GM23338 (cell line): ENCODE data around the gene TENM4. TPM values are rescaled to one million over a fixed set of nuclear protein-coding genes. Genes with fewer than 3 reads are reported as not detected.

ENCODE experiments used
- ATAC-seq: fragments of 200-7000 bp; cut with Tn5 transposase; 3 replicates; pipeline ENCODE4 v1.9.1; 2020
- DNase-seq: peaks from one replicate; pipeline ENCODE4 v3.0.0-alpha.2; 2015; ENCODE audit warnings: low spot score
- H2AFZ ChIP-seq: fragments of 200-600 bp; sonication (generic); 2 replicates; pipeline ENCODE4 v1.8.0; 2016; ENCODE audit warnings: antibody characterized with exemption, mild to moderate bottlenecking, moderate library complexity
- H3F3A ChIP-seq: fragments of 200-600 bp; sonication (generic); replicated peaks from 2 replicates; pipeline ENCODE4 v1.8.0; 2017; ENCODE audit warnings: antibody characterized with exemption, mixed run types, low read depth
- H3K27ac ChIP-seq: fragments of 200-600 bp; sonication (generic); 2 replicates; pipeline ENCODE4 v1.6.1; 2016; ENCODE audit warnings: low read depth
- H3K27me3 ChIP-seq: fragments of 200-600 bp; sonication (generic); 2 replicates; pipeline ENCODE4 v1.8.0; 2016; ENCODE audit warnings: mild to moderate bottlenecking, mixed run types, moderate library complexity; ENCODE audit not compliant: insufficient read depth
- H3K36me3 ChIP-seq: fragments of 200-600 bp; sonication (generic); 2 replicates; pipeline ENCODE4 v1.8.0; 2016; ENCODE audit warnings: mild to moderate bottlenecking; ENCODE audit not compliant: insufficient read depth
- H3K4me1 ChIP-seq: fragments of 200-600 bp; sonication (generic); 2 replicates; pipeline ENCODE4 v1.8.0; 2016; ENCODE audit warnings: mild to moderate bottlenecking, moderate library complexity; ENCODE audit not compliant: insufficient read depth
- H3K4me2 ChIP-seq: fragments of 200-600 bp; sonication (generic); 2 replicates; pipeline ENCODE4 v1.7.1; 2017; ENCODE audit warnings: mixed run types
- H3K4me3 ChIP-seq: fragments of 200-600 bp; sonication (generic); 2 replicates; pipeline ENCODE4 v1.6.1; 2016; ENCODE audit warnings: mixed run types
- H3K79me2 ChIP-seq: fragments of 200-600 bp; sonication (generic); replicated peaks from 2 replicates; pipeline ENCODE4 v1.8.0; 2017; ENCODE audit warnings: mild to moderate bottlenecking; ENCODE audit not compliant: insufficient read depth
- H3K9me2 ChIP-seq: fragments of 200-600 bp; sonication (generic); 2 replicates; pipeline ENCODE4 v1.8.0; 2017; ENCODE audit not compliant: insufficient read depth
- H4K20me1 ChIP-seq: fragments of 200-600 bp; sonication (generic); replicated peaks from 2 replicates; pipeline ENCODE4 v1.8.0; 2017; ENCODE audit warnings: mild to moderate bottlenecking; ENCODE audit not compliant: insufficient read depth
- H3K27ac Mint-ChIP-seq: 2 replicates; pipeline ENCODE4 v1.8.0; 2020; ENCODE audit warnings: inconsistent platforms, mild to moderate bottlenecking, moderate library complexity, mixed read lengths
- H3K27me3 Mint-ChIP-seq: 3 replicates; pipeline ENCODE4 v1.8.0; 2022; ENCODE audit warnings: low read depth, mild to moderate bottlenecking, moderate library complexity, mixed read lengths, inconsistent platforms; ENCODE audit not compliant: insufficient read depth, poor library complexity
- H3K36me3 Mint-ChIP-seq: 3 replicates; pipeline ENCODE4 v1.8.0; 2021; ENCODE audit warnings: low read depth, mild to moderate bottlenecking, inconsistent platforms, moderate library complexity, mixed read lengths
- H3K4me1 Mint-ChIP-seq: 3 replicates; pipeline ENCODE4 v1.8.0; 2020; ENCODE audit warnings: mild to moderate bottlenecking, inconsistent platforms, mixed read lengths
- H3K4me3 Mint-ChIP-seq: 3 replicates; pipeline ENCODE4 v1.8.0; 2021; ENCODE audit warnings: moderate library complexity, mild to moderate bottlenecking, inconsistent platforms, mixed read lengths
- H3K9me3 Mint-ChIP-seq: 3 replicates; pipeline ENCODE4 v1.8.0; 2020; ENCODE audit warnings: moderate library complexity, mild to moderate bottlenecking, inconsistent platforms, mixed read lengths
- CREB1 ChIP-seq: fragments of 250-450 bp; sonication (Bioruptor Pico); IDR thresholded peaks from 2 replicates; pipeline ENCODE4 v1.5.0; 2020; ENCODE audit warnings: low read depth, mild to moderate bottlenecking, moderate library complexity
- EZH2 ChIP-seq: fragments of 200-600 bp; sonication (generic); IDR thresholded peaks from one replicate; pipeline ENCODE4 v1.8.0; 2017; ENCODE audit warnings: antibody characterized with exemption, mild to moderate bottlenecking, low read depth; ENCODE audit not compliant: unreplicated experiment
- EZH2phosphoT487 ChIP-seq: fragments of 200-600 bp; sonication (generic); IDR thresholded peaks from one replicate; pipeline ENCODE4 v1.8.1; 2018; ENCODE audit warnings: antibody characterized with exemption; ENCODE audit not compliant: unreplicated experiment
- JUNB ChIP-seq: IDR thresholded peaks from one replicate; pipeline ENCODE4 v1.6.1; 2016; ENCODE audit warnings: antibody characterized with exemption; ENCODE audit not compliant: unreplicated experiment
- NANOG ChIP-seq: IDR thresholded peaks from 2 replicates; pipeline ENCODE4 v1.6.1; 2016; ENCODE audit warnings: antibody characterized with exemption, borderline replicate concordance
- POLR2AphosphoS5 ChIP-seq: IDR thresholded peaks from 2 replicates; pipeline ENCODE4 v1.6.1; 2016; ENCODE audit warnings: antibody characterized with exemption, low read depth
- REST ChIP-seq: IDR thresholded peaks from one replicate; pipeline ENCODE4 v1.6.1; 2018; ENCODE audit warnings: antibody characterized with exemption; ENCODE audit not compliant: unreplicated experiment
- STAT1 ChIP-seq: IDR thresholded peaks from one replicate; pipeline ENCODE4 v1.6.1; 2016; ENCODE audit warnings: antibody characterized with exemption; ENCODE audit not compliant: unreplicated experiment
- ZNF114 ChIP-seq: fragments of 250-450 bp; sonication (Bioruptor Pico); IDR thresholded peaks from 2 replicates; pipeline ENCODE4 v1.5.0; 2020; ENCODE audit warnings: mild to moderate bottlenecking, moderate library complexity
- ZNF331 ChIP-seq: fragments of 250-450 bp; sonication (Bioruptor Pico); IDR thresholded peaks from 2 replicates; pipeline ENCODE4 v1.5.0; 2020; ENCODE audit warnings: low read depth, mild to moderate bottlenecking, moderate library complexity
- polyA plus RNA-seq: library from polyadenylated mRNA; unstranded; fragments of >200 nt; fragmentation: Nextera tagmentation; extraction: Ambion mirVana; gene quantifications from 2 replicates; pipeline ENCODE4 v1.2.1, GENCODE V29; 2016
- total RNA-seq: library from RNA; depleted of rRNA; stranded (reverse); fragments of >200 nt; shearing (Covaris generic); gene quantifications from 2 replicates; pipeline ENCODE4 v1.2.3, GENCODE V29; 2014
- TF ChIP-seq, protein P1 (sequence below): fragments of 250-450 bp; sonication (Bioruptor Pico); IDR thresholded peaks from 2 replicates; pipeline ENCODE4 v1.5.0; 2020; ENCODE audit warnings: mild to moderate bottlenecking, moderate library complexity
- TF ChIP-seq, protein P2 (sequence below), 2 experiments: fragments of 200-600 bp in 1 of 2; sonication (generic) in 1 of 2; conservative IDR thresholded peaks; 2 replicates each; pipeline versions ENCODE4 v1.5.1 to v1.6.1; 2016 to 2017; ENCODE audit warnings: antibody characterized with exemption in 2 of 2, low read depth in 2 of 2, mild to moderate bottlenecking in 2 of 2, moderate library complexity in 1 of 2
- TF ChIP-seq, protein P3 (sequence below): IDR thresholded peaks from 2 replicates; pipeline ENCODE4 v1.6.1; 2016; ENCODE audit warnings: antibody characterized with exemption

Gene TENM4
- total and polyA plus RNA-seq, 2 experiments from 2014 or later, result 7.3 TPM

DNA sequence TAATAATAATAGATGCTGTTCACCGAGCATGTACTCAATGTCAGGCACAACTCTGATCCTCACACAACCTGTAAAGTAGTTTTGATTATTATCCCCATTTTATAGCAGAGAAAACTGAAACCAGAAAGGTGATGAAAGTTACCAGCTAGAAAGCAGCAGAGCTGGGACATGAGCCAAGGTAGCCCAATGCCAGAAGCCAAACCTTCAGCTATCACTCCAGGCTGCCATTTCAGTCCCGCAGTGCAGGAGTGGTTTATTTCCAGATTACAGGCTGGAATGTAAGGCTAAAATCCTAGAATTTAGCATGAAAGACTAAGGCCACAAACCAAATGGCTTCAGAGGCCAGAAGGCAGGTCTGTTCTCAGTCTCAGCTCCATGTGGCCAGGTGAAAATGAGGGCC, 108.8 kb downstream of the TENM4 start:
- no peaks in the 10 kb centered on the region for H3K36me3 ChIP-seq
- no peak overlapping the region for H3K4me2 ChIP-seq
- Mint-ChIP-seq H3K36me3 (no peaks in the 10 kb centered on the region), H3K4me3 (no peak overlapping the region), H3K27ac (no peak overlapping the region), H3K27me3 (peaks cover 4% of the 10 kb centered on the region), H3K4me1 (peaks cover 35% of the 10 kb centered on the region), H3K9me3 (no peaks in the 10 kb centered on the region)
- peaks cover 18% of the 10 kb centered on the region for H3K4me1 ChIP-seq
- H2AFZ ChIP-seq, result no peak overlapping the region
- H3F3A ChIP-seq, result no peaks in the 10 kb centered on the region
- TF ChIP-seq ZNF114 (CRISPR knock-in tag) (no peak), JUNB (no peak), ZNF331 (CRISPR knock-in tag) (no peak), REST (no peak), STAT1 (no peak), NANOG (no peak), EZH2phosphoT487 (no peak), POLR2AphosphoS5 (no peak), EZH2 (no peak), CREB1 (CRISPR knock-in tag) (no peak)
- TF ChIP-seq, protein P1, sequence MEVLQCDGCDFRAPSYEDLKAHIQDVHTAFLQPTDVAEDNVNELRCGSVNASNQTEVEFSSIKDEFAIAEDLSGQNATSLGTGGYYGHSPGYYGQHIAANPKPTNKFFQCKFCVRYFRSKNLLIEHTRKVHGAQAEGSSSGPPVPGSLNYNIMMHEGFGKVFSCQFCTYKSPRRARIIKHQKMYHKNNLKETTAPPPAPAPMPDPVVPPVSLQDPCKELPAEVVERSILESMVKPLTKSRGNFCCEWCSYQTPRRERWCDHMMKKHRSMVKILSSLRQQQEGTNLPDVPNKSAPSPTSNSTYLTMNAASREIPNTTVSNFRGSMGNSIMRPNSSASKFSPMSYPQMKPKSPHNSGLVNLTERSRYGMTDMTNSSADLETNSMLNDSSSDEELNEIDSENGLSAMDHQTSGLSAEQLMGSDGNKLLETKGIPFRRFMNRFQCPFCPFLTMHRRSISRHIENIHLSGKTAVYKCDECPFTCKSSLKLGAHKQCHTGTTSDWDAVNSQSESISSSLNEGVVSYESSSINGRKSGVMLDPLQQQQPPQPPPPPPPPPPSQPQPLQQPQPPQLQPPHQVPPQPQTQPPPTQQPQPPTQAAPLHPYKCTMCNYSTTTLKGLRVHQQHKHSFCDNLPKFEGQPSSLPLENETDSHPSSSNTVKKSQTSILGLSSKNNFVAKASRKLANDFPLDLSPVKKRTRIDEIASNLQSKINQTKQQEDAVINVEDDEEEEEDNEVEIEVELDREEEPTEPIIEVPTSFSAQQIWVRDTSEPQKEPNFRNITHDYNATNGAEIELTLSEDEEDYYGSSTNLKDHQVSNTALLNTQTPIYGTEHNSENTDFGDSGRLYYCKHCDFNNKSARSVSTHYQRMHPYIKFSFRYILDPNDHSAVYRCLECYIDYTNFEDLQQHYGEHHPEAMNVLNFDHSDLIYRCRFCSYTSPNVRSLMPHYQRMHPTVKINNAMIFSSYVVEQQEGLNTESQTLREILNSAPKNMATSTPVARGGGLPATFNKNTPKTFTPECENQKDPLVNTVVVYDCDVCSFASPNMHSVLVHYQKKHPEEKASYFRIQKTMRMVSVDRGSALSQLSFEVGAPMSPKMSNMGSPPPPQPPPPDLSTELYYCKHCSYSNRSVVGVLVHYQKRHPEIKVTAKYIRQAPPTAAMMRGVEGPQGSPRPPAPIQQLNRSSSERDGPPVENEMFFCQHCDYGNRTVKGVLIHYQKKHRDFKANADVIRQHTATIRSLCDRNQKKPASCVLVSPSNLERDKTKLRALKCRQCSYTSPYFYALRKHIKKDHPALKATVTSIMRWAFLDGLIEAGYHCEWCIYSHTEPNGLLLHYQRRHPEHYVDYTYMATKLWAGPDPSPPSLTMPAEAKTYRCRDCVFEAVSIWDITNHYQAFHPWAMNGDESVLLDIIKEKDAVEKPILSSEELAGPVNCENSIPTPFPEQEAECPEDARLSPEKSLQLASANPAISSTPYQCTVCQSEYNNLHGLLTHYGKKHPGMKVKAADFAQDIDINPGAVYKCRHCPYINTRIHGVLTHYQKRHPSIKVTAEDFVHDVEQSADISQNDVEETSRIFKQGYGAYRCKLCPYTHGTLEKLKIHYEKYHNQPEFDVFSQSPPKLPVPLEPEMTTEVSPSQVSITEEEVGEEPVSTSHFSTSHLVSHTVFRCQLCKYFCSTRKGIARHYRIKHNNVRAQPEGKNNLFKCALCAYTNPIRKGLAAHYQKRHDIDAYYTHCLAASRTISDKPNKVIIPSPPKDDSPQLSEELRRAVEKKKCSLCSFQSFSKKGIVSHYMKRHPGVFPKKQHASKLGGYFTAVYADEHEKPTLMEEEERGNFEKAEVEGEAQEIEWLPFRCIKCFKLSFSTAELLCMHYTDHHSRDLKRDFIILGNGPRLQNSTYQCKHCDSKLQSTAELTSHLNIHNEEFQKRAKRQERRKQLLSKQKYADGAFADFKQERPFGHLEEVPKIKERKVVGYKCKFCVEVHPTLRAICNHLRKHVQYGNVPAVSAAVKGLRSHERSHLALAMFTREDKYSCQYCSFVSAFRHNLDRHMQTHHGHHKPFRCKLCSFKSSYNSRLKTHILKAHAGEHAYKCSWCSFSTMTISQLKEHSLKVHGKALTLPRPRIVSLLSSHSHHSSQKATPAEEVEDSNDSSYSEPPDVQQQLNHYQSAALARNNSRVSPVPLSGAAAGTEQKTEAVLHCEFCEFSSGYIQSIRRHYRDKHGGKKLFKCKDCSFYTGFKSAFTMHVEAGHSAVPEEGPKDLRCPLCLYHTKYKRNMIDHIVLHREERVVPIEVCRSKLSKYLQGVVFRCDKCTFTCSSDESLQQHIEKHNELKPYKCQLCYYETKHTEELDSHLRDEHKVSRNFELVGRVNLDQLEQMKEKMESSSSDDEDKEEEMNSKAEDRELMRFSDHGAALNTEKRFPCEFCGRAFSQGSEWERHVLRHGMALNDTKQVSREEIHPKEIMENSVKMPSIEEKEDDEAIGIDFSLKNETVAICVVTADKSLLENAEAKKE, result no peak
- TF ChIP-seq, protein P2, sequence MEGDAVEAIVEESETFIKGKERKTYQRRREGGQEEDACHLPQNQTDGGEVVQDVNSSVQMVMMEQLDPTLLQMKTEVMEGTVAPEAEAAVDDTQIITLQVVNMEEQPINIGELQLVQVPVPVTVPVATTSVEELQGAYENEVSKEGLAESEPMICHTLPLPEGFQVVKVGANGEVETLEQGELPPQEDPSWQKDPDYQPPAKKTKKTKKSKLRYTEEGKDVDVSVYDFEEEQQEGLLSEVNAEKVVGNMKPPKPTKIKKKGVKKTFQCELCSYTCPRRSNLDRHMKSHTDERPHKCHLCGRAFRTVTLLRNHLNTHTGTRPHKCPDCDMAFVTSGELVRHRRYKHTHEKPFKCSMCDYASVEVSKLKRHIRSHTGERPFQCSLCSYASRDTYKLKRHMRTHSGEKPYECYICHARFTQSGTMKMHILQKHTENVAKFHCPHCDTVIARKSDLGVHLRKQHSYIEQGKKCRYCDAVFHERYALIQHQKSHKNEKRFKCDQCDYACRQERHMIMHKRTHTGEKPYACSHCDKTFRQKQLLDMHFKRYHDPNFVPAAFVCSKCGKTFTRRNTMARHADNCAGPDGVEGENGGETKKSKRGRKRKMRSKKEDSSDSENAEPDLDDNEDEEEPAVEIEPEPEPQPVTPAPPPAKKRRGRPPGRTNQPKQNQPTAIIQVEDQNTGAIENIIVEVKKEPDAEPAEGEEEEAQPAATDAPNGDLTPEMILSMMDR (conservative IDR thresholded peaks at IDR 0.05; ENCODE audit: low read depth in 2 of 2), result no peak
- TF ChIP-seq, protein P3, sequence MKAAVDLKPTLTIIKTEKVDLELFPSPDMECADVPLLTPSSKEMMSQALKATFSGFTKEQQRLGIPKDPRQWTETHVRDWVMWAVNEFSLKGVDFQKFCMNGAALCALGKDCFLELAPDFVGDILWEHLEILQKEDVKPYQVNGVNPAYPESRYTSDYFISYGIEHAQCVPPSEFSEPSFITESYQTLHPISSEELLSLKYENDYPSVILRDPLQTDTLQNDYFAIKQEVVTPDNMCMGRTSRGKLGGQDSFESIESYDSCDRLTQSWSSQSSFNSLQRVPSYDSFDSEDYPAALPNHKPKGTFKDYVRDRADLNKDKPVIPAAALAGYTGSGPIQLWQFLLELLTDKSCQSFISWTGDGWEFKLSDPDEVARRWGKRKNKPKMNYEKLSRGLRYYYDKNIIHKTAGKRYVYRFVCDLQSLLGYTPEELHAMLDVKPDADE, result no peak
- 0 out of 2 replicates have a peak, but pooled peaks cover 4% of the 10 kb centered on the region for H3K9me2 ChIP-seq
- ATAC-seq (no peak), DNase-seq (no peak)
- H3K27ac ChIP-seq, result no peak overlapping the region
- no peaks in the 10 kb centered on the region for H4K20me1 ChIP-seq
- H3K4me3 ChIP-seq, result no peak overlapping the region
- no peaks in the 10 kb centered on the region for H3K79me2 ChIP-seq
- H3K27me3 ChIP-seq, result no peaks in the 10 kb centered on the region
